ENCODE results near the gene CTXND1. TPM values are rescaled to one million over a fixed set of nuclear protein-coding genes. Genes with fewer than 3 reads are reported as not detected.
A peak's percentile ranks its signal among the peaks of the same experiment; 100 is the strongest.

CTXND1 gene
- polyA plus RNA-seq, 1 donor: 0.70 TPM

DNA sequence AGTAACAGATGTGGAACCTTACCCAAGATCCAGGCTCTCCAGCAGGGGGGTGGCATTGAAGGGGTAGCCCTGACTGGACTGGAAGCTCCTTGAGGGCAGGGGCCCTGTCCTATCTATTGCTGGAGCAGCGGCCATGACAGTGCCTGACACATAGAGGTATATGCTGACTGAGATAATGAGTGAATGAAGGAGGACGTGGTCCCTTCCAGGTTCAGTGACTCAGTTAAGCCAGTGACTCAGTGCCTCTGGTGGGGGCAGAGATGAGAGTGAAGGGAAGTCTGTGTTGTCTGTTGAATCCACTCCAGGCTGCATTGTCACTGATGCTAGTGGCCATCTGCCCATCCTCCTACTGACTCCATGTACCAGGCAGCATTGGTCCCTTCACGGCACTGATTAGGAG, 13.0 kb upstream of the CTXND1 start:
- no peak for DNase-seq
- peaks cover 4% of the 10 kb centered on the region for H3K4me1 ChIP-seq (ENCODE audit: control insufficient read depth, insufficient read depth, low read length)
- peaks cover 8% of the 10 kb centered on the region for H3K27me3 ChIP-seq (ENCODE audit: control insufficient read depth, insufficient read depth, low read length)
- no peak overlapping the region for H3K4me3 ChIP-seq (ENCODE audit: low read length)
- no peaks in the 10 kb centered on the region for H3K9me3 ChIP-seq (ENCODE audit: control insufficient read depth, low read depth, low read length)
- H3K27ac ChIP-seq (ENCODE audit: low read length): no peak overlapping the region
- no CpG with 5 or more reads among the region's 3 CpGs for WGBS (ENCODE audit: insufficient coverage, low lambda C conversion rate)
- H3K36me3 ChIP-seq (ENCODE audit: control insufficient read depth, insufficient read depth, low read length): no peaks in the 10 kb centered on the region

- no peaks in the 10 kb centered on the region for H3K36me3 ChIP-seq (ENCODE audit: control insufficient read depth, insufficient read depth, low read length)
- no peaks in the 10 kb centered on the region for H3K9me3 ChIP-seq (ENCODE audit: control insufficient read depth, low read depth, low read length)
- no peak for DNase-seq
- H3K4me3 ChIP-seq (ENCODE audit: low read length): no peak overlapping the region
- H3K27me3 ChIP-seq (ENCODE audit: control insufficient read depth, insufficient read depth, low read length): peaks cover 8% of the 10 kb centered on the region
- H3K4me1 ChIP-seq (ENCODE audit: control insufficient read depth, insufficient read depth, low read length): peaks cover 12% of the 10 kb centered on the region
- no peak overlapping the region for H3K27ac ChIP-seq (ENCODE audit: low read length)
Observed at GRCh38 chr15:80264031-80264430, 12.0 kb upstream of the CTXND1 start.

GRCh38 chr15:80260551-80260950, 8.5 kb upstream of the CTXND1 start:
- no peak for DNase-seq
- no CpG with 5 or more reads among the region's 2 CpGs for WGBS (ENCODE audit: insufficient coverage, low lambda C conversion rate)
- peaks cover 15% of the 10 kb centered on the region for H3K4me1 ChIP-seq (ENCODE audit: control insufficient read depth, insufficient read depth, low read length)
- H3K27ac ChIP-seq (ENCODE audit: low read length): no peak overlapping the region
- no peak overlapping the region for H3K4me3 ChIP-seq (ENCODE audit: low read length)
- peaks cover 3% of the 10 kb centered on the region for H3K27me3 ChIP-seq (ENCODE audit: control insufficient read depth, insufficient read depth, low read length)
- H3K9me3 ChIP-seq (ENCODE audit: control insufficient read depth, low read depth, low read length): no peaks in the 10 kb centered on the region
- no peaks in the 10 kb centered on the region for H3K36me3 ChIP-seq (ENCODE audit: control insufficient read depth, insufficient read depth, low read length)

DNA sequence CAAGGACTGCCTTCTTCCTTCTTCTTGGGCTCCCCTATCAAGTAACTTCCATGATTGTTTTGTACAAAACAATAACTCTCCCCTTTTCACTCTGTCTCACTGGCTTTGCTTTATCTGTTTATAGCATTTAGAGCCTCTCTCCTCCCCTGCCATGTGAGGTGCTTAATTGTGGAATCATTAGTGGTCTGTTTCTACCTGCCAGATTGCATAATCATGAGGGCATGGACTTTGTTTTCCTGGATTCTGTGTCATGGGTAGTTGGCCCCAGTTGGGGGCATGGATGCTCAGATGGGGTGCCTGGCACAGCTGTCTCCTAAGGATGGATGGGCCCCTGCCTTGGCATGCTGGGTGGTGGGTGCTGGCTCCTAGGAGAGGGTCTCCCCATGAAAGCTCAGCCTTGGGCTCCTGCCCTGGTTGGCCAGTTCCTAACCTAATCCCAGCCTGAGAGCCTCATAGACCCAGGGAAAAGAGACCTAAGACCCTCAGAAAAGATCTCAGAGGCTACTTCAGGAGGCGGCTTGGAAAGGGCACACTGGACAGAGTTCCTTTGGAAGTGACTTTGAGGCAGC, 8.0 kb upstream of the CTXND1 start:
- H3K36me3 ChIP-seq (ENCODE audit: control insufficient read depth, insufficient read depth, low read length): no peaks in the 10 kb centered on the region
- peak overlapping the region; percentile 29 for H3K27ac ChIP-seq (ENCODE audit: low read length)
- no CpG with 5 or more reads among the region's 1 CpG for WGBS (ENCODE audit: insufficient coverage, low lambda C conversion rate)
- no peak overlapping the region for H3K4me3 ChIP-seq (ENCODE audit: low read length)
- no peaks in the 10 kb centered on the region for H3K9me3 ChIP-seq (ENCODE audit: control insufficient read depth, low read depth, low read length)
- H3K4me1 ChIP-seq (ENCODE audit: control insufficient read depth, insufficient read depth, low read length): peaks cover 15% of the 10 kb centered on the region
- H3K27me3 ChIP-seq (ENCODE audit: control insufficient read depth, insufficient read depth, low read length): no peaks in the 10 kb centered on the region
- DNase-seq: peak; percentile 61 to 64

DNA sequence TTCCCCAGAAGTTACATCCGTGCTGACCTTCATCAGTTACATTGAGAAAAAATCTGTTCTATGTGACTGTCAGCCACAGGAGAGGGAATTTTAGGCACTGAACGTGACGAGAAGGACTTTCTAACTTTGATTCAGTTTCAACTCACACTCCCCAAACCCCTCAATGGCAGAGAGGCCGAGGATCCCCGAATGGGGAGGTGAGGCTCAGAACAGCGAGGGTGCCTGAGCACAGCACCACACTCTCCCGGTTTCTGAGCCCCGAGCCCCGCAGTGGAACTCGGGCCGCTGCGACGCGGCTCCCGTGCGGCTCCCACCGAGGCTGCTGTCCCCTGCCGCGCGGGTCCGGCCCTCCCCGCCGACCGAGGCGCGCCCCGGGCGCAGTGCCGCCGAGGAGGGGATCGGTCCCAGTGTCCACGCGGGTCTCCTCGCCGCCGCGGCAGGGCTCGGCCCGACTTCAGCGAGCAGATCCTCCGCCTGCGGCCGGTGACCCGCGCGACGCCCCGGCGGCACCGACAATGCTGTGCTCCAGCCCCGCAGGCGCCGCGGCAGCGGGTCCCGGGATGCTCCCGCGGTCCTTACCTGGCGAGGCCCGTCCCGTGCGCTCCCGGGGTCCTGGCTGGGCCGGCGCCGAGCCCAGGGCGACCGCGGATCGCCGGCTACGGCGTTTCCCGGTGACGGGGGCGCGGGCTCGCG, 439 bp downstream of the CTXND1 start:
- Histone ChIP-seq H3K4me1 (ENCODE audit: control insufficient read depth, insufficient read depth, low read length) (peaks cover 34% of the 10 kb centered on the region), H3K9me3 (ENCODE audit: control insufficient read depth, low read depth, low read length) (no peaks in the 10 kb centered on the region), H3K27ac (ENCODE audit: low read length) (peak overlapping the region; percentile 79), H3K36me3 (ENCODE audit: control insufficient read depth, insufficient read depth, low read length) (no peaks in the 10 kb centered on the region), H3K27me3 (ENCODE audit: control insufficient read depth, insufficient read depth, low read length) (peaks cover 17% of the 10 kb centered on the region), H3K4me3 (ENCODE audit: low read length) (peak overlapping the region; percentile 49)
- DNase-seq: peak in 1 of 2 donors; percentile 41
- WGBS (ENCODE audit: insufficient coverage, low lambda C conversion rate): no CpG with 5 or more reads among the region's 79 CpGs

- Histone ChIP-seq H3K4me1 (ENCODE audit: control insufficient read depth, insufficient read depth, low read length) (peaks cover 41% of the 10 kb centered on the region), H3K4me3 (ENCODE audit: low read length) (peak overlapping the region; percentile 49), H3K27me3 (ENCODE audit: control insufficient read depth, insufficient read depth, low read length) (peaks cover 17% of the 10 kb centered on the region), H3K36me3 (ENCODE audit: control insufficient read depth, insufficient read depth, low read length) (no peaks in the 10 kb centered on the region), H3K9me3 (ENCODE audit: control insufficient read depth, low read depth, low read length) (no peaks in the 10 kb centered on the region), H3K27ac (ENCODE audit: low read length) (peak overlapping the region; percentile 79)
- DNase-seq: no peak
- 50% methylated on average over 3 of the region's 20 CpGs for WGBS (ENCODE audit: insufficient coverage, low lambda C conversion rate)
Observed at GRCh38 chr15:80250614-80251427, 1.2 kb downstream of the CTXND1 start.

GRCh38 chr15:80249973-80250372, 2.0 kb downstream of the CTXND1 start:
- peak overlapping the region; percentile 79 for H3K27ac ChIP-seq (ENCODE audit: low read length)
- H3K4me3 ChIP-seq (ENCODE audit: low read length): peak overlapping the region; percentile 49
- 11% methylated on average over 2 of the region's 2 CpGs for WGBS (ENCODE audit: insufficient coverage, low lambda C conversion rate)
- peaks cover 17% of the 10 kb centered on the region for H3K27me3 ChIP-seq (ENCODE audit: control insufficient read depth, insufficient read depth, low read length)
- no peaks in the 10 kb centered on the region for H3K9me3 ChIP-seq (ENCODE audit: control insufficient read depth, low read depth, low read length)
- DNase-seq: no peak
- H3K4me1 ChIP-seq (ENCODE audit: control insufficient read depth, insufficient read depth, low read length): peaks cover 46% of the 10 kb centered on the region
- no peaks in the 10 kb centered on the region for H3K36me3 ChIP-seq (ENCODE audit: control insufficient read depth, insufficient read depth, low read length)

DNA sequence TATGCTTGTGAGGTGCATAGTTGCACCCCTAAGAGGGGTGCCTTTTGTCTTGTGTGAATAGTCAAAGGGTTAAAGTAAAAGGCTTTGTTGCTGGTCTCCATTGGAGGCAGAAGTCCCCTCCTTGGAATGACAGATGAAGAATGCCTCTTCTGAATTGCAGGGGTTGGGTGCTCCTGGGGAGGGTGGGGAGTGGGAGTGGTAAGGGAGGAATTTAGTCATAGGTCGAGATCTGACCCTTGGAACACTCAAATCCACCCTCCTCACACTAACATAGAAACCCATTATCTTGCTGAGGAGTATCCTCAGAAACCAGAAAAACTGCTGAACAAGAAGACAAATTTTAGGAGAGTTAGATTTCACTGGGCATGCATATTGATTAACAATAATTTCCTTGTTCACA, 4.7 kb downstream of the CTXND1 start:
- WGBS (ENCODE audit: insufficient coverage, low lambda C conversion rate): no CpG with 5 or more reads among the region's 1 CpG

GRCh38 chr15:80246425-80246894, 5.6 kb downstream of the CTXND1 start:
- 15% methylated on average over 5 of the region's 7 CpGs for WGBS (ENCODE audit: insufficient coverage, low lambda C conversion rate)
- peak overlapping the region; percentile 84 for H3K27ac ChIP-seq (ENCODE audit: low read length)
- peak; percentile 39 to 48 for DNase-seq
- no peak overlapping the region for H3K4me3 ChIP-seq (ENCODE audit: low read length)
- peaks cover 10% of the 10 kb centered on the region for H3K27me3 ChIP-seq (ENCODE audit: control insufficient read depth, insufficient read depth, low read length)
- H3K4me1 ChIP-seq (ENCODE audit: control insufficient read depth, insufficient read depth, low read length): peaks cover 44% of the 10 kb centered on the region
- no peaks in the 10 kb centered on the region for H3K36me3 ChIP-seq (ENCODE audit: control insufficient read depth, insufficient read depth, low read length)
- no peaks in the 10 kb centered on the region for H3K9me3 ChIP-seq (ENCODE audit: control insufficient read depth, low read depth, low read length)

More for the DNA sequence above, 4.7 kb downstream of the CTXND1 start:
- peaks cover 13% of the 10 kb centered on the region for H3K27me3 ChIP-seq (ENCODE audit: control insufficient read depth, insufficient read depth, low read length)
- H3K4me1 ChIP-seq (ENCODE audit: control insufficient read depth, insufficient read depth, low read length): peaks cover 42% of the 10 kb centered on the region
- H3K36me3 ChIP-seq (ENCODE audit: control insufficient read depth, insufficient read depth, low read length): no peaks in the 10 kb centered on the region
- peak overlapping the region; percentile 84 for H3K27ac ChIP-seq (ENCODE audit: low read length)
- DNase-seq: peak; percentile 64 to 68
- no peak overlapping the region for H3K4me3 ChIP-seq (ENCODE audit: low read length)
- H3K9me3 ChIP-seq (ENCODE audit: control insufficient read depth, low read depth, low read length): no peaks in the 10 kb centered on the region

- DNase-seq: no peak
- Histone ChIP-seq H3K4me1 (ENCODE audit: control insufficient read depth, insufficient read depth, low read length) (peaks cover 27% of the 10 kb centered on the region), H3K27me3 (ENCODE audit: control insufficient read depth, insufficient read depth, low read length) (no peaks in the 10 kb centered on the region), H3K36me3 (ENCODE audit: control insufficient read depth, insufficient read depth, low read length) (no peaks in the 10 kb centered on the region), H3K4me3 (ENCODE audit: low read length) (no peak overlapping the region), H3K27ac (ENCODE audit: low read length) (no peak overlapping the region), H3K9me3 (ENCODE audit: control insufficient read depth, low read depth, low read length) (no peaks in the 10 kb centered on the region)
- WGBS (ENCODE audit: insufficient coverage, low lambda C conversion rate): no CpG with 5 or more reads among the region's 3 CpGs
Observed at GRCh38 chr15:80242802-80243201, 9.2 kb downstream of the CTXND1 start.
